Measurements from ENCODE around the gene PGC.

DNA sequence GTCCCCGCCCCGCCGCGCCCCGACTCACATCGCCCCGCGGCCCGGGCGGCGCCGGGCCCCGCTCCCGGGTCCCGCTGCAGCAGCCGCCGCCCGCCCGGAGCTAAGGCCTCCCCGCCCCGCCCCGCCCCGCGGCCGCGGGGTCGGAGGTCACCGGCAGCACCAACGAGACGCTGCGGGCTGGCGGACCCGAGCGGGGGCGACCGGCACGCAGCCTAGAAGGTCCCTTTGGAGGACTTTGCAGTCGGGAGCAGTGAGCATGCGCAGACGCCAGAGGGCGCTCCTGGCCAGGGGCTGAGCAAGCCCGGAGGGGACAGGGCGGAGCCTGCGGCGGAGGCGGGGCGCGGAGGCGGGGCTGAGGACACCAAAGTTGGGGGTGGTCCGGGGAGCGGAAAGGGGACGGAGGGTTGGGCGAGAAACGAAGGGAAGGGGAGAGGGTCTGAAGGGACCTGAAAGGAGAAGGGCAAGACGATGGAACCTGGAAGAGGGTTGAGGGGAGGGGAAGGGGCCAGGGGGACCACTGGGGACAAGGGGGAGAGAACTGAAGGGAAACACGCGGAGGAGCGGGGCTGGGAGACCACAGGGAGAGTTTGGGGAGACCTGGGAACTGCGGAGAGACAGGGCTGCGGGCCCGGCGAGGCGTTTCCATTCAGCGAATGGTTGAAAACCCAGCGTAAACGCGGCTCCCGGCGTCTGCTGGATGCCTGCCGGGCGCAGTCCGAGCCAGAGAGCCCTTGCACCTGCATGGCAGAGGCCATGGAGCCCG is 32.8 kb upstream of the PGC start, which contains the start of gene FRS3:
- TF ChIP-seq, protein P1, sequence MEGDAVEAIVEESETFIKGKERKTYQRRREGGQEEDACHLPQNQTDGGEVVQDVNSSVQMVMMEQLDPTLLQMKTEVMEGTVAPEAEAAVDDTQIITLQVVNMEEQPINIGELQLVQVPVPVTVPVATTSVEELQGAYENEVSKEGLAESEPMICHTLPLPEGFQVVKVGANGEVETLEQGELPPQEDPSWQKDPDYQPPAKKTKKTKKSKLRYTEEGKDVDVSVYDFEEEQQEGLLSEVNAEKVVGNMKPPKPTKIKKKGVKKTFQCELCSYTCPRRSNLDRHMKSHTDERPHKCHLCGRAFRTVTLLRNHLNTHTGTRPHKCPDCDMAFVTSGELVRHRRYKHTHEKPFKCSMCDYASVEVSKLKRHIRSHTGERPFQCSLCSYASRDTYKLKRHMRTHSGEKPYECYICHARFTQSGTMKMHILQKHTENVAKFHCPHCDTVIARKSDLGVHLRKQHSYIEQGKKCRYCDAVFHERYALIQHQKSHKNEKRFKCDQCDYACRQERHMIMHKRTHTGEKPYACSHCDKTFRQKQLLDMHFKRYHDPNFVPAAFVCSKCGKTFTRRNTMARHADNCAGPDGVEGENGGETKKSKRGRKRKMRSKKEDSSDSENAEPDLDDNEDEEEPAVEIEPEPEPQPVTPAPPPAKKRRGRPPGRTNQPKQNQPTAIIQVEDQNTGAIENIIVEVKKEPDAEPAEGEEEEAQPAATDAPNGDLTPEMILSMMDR (IDR thresholded peaks at IDR 0.05) = peak; percentile 93 to 97 (median 94)
- peak; percentile 39 for TF ChIP-seq POLR2A (IDR thresholded peaks at IDR 0.05)

Data from ovary (tissue), 3 donors.